Activated CD8-positive, alpha-beta memory T cell treated with anti-CD3 and anti-CD28 coated beads for 4 hours (primary cell): Measurements from ENCODE around the gene UCN.

Source experiments
- DNase-seq, 2 donors: peaks; one replicate each; pipeline ENCODE4 v3.0.0-alpha.2; 2020; ENCODE audit warnings: low read depth in 2 of 2

The UCN gene

GRCh38 chr2:27261241-27261925 lies 46.9 kb downstream of the UCN start:
- DNase-seq = no peak

GRCh38 chr2:27258051-27258450 lies 50.2 kb downstream of the UCN start:
- DNase-seq = no peak
